HG03521 (cell line): Measurements from ENCODE around the gene COPS4.
"Not testable (repeated sequence)": the region's sequence is repeated elsewhere in the genome, so short reads cannot be mapped to it uniquely, and the experiment has no call there.

Source experiments
- ATAC-seq: cut with Tn5 transposase; IDR thresholded peaks from one replicate; pipeline ENCODE4 v1.9.1; 2021; ENCODE audit warnings: mild to moderate bottlenecking, moderate library complexity; ENCODE audit not compliant: unreplicated experiment

The COPS4 gene

GRCh38 chr4:83034630-83035494, at the start of gene COPS4:
TSS of gene COPS4 (plus strand) at chr4:83035183. CDS start at chr4:83035225, 42 bp downstream.
- peak; percentile 99 for ATAC-seq

GRCh38 chr4:82987519-82987918, 47.5 kb upstream of the COPS4 start:
- ATAC-seq: not testable (repeated sequence)

- no peak for ATAC-seq
These were observed 46.6 kb upstream of the COPS4 start for GRCh38 chr4:82988323-82988832.

- peak; percentile 86 for ATAC-seq
These were observed 45.2 kb upstream of the COPS4 start for GRCh38 chr4:82989575-82990429.

- no peak for ATAC-seq
These were observed 40.1 kb upstream of the COPS4 start for GRCh38 chr4:82994834-82995233.

- ATAC-seq: no peak
These were observed 36.1 kb upstream of the COPS4 start for GRCh38 chr4:82998898-82999297.

GRCh38 chr4:83002329-83002728, 32.7 kb upstream of the COPS4 start:
- ATAC-seq: no peak

GRCh38 chr4:83003044-83003791, 31.8 kb upstream of the COPS4 start:
- ATAC-seq: not testable (repeated sequence)

GRCh38 chr4:83009529-83009928, 25.5 kb upstream of the COPS4 start:
- ATAC-seq: no peak

- ATAC-seq: no peak
These were observed 24.9 kb upstream of the COPS4 start for GRCh38 chr4:83010111-83010521.

GRCh38 chr4:83010522-83011318, 24.3 kb upstream of the COPS4 start, which contains the start of gene LIN54:
TSS of gene LIN54 (minus strand) at chr4:83010823. CDS start at chr4:82984844, 25,979 bp downstream.
- peak; percentile 38 for ATAC-seq

GRCh38 chr4:83011689-83012199, 23.2 kb upstream of the COPS4 start:
- no peak for ATAC-seq

- ATAC-seq: peak; percentile 9
These were observed 22.7 kb upstream of the COPS4 start for GRCh38 chr4:83012200-83012686.

GRCh38 chr4:83012687-83013419, 22.1 kb upstream of the COPS4 start:
- ATAC-seq: peak; percentile 78

GRCh38 chr4:83013420-83013867, 21.5 kb upstream of the COPS4 start:
- ATAC-seq: no peak

- ATAC-seq: no peak
These were observed 21.1 kb upstream of the COPS4 start for GRCh38 chr4:83013902-83014301.

- no peak for ATAC-seq
These were observed 15.0 kb upstream of the COPS4 start for GRCh38 chr4:83019794-83020494.
